Activated T-cell treated with anti-CD3 and anti-CD28 coated beads, Interleukin-2, amount 50 U/mL, for 4 hours (primary cell): Measurements from ENCODE around the gene BPGM. TPM values are rescaled to one million over a fixed set of nuclear protein-coding genes. Genes with fewer than 3 reads are reported as not detected.
"Not testable (repeated sequence)": the region's sequence is repeated elsewhere in the genome, so short reads cannot be mapped to it uniquely, and the experiment has no call there.

Experiments used
- ATAC-seq, 2 donors: fragments of 200-7000 bp; cut with Tn5 transposase; one replicate each; pipeline ENCODE4 v1.10.0; 2021
- DNase-seq: peaks from one replicate; pipeline ENCODE4 v3.0.0-alpha.2; 2020
- H3K27me3 Mint-ChIP-seq: one replicate; pipeline ENCODE4 v1.8.0; 2021; ENCODE audit warnings: low read depth, mixed read lengths
- H3K36me3 Mint-ChIP-seq: one replicate; pipeline ENCODE4 v1.8.0; 2022; ENCODE audit warnings: mixed read lengths; ENCODE audit not compliant: insufficient read depth
- H3K4me1 Mint-ChIP-seq: one replicate; pipeline ENCODE4 v1.8.0; 2021; ENCODE audit warnings: low read depth, mixed read lengths
- H3K4me3 Mint-ChIP-seq: one replicate; pipeline ENCODE4 v1.8.0; 2021; ENCODE audit warnings: mild to moderate bottlenecking, moderate library complexity, mixed read lengths
- H3K9me3 Mint-ChIP-seq: one replicate; pipeline ENCODE4 v1.8.0; 2021; ENCODE audit warnings: mixed read lengths
- total RNA-seq, 3 donors: library from RNA; stranded (reverse); gene quantifications; one replicate each; pipeline ENCODE4 v1.2.1, GENCODE V29; 2021

Gene BPGM
- total RNA-seq, 3 donors from 2014 or later: 12.5 to 14.7 (median 13.4) TPM

- no peak overlapping the region for H3K4me3 Mint-ChIP-seq
- DNase-seq (no peak), ATAC-seq (peak in 1 of 2 donors; percentile 20)
- no peaks in the 10 kb centered on the region for H3K27me3 Mint-ChIP-seq
- peaks cover 29% of the 10 kb centered on the region for H3K4me1 Mint-ChIP-seq
- peaks cover 9% of the 10 kb centered on the region for H3K9me3 Mint-ChIP-seq
- peaks cover 5% of the 10 kb centered on the region for H3K36me3 Mint-ChIP-seq
Measured at GRCh38 chr7:134640842-134641715, 5.6 kb upstream of the BPGM start.

- not testable (repeated sequence) for H3K9me3 Mint-ChIP-seq, H3K4me3 Mint-ChIP-seq, ATAC-seq, H3K27me3 Mint-ChIP-seq, H3K36me3 Mint-ChIP-seq, DNase-seq
- peaks cover 21% of the 10 kb centered on the region for H3K4me1 Mint-ChIP-seq
Measured at GRCh38 chr7:134641981-134642380, 4.7 kb upstream of the BPGM start.

GRCh38 chr7:134643131-134643530 lies 3.5 kb upstream of the BPGM start:
- H3K4me3 Mint-ChIP-seq: no peak overlapping the region
- peaks cover 16% of the 10 kb centered on the region for H3K4me1 Mint-ChIP-seq
- peaks cover 2% of the 10 kb centered on the region for H3K36me3 Mint-ChIP-seq
- H3K9me3 Mint-ChIP-seq: peaks cover 9% of the 10 kb centered on the region
- ATAC-seq: no peak
- no peaks in the 10 kb centered on the region for H3K27me3 Mint-ChIP-seq
- no peak for DNase-seq

DNA sequence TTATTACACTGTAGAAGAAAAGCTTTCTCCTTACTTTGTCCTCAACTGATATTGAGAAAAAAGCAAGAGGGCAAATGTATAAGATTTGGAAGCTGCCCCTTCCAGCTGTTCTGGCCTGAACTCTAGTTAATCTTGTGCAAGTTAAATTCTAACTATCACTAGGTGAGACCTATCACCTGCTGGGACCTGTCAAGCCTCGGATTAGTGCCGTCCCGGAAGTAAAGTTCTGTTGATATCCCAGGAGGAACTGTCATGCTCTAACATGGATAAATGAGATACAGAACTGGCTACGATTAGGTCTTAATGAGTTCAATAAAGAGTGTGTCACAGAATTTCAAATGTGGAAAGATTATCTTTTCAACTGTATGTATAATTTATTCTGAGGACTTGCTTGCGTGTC lies 1.2 kb upstream of the BPGM start:
- Mint-ChIP-seq H3K36me3 (peaks cover 9% of the 10 kb centered on the region), H3K4me3 (no peak overlapping the region), H3K9me3 (peaks cover 9% of the 10 kb centered on the region), H3K27me3 (no peaks in the 10 kb centered on the region), H3K4me1 (peaks cover 30% of the 10 kb centered on the region)
- DNase-seq (no peak), ATAC-seq (no peak)

DNA sequence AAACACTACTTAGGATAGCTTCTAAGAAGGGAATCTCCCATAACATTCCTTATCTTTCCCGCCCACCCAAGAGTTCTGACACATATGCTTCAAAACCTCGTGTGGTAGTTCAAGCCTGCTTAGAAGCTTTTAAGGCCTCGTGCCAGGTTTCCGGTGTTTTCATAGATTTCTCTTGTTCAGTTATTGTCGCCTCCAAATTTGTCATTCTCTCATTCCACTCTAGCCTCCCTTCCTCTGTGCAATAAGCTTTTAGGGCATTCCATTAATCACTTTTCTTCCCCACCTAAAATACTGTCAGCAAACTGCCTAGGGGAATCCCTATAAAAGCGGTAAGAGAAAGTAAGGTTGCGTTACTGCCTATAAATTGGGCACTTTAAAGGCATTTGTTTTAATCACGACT lies 718 bp upstream of the BPGM start:
- H3K4me1 Mint-ChIP-seq: peaks cover 27% of the 10 kb centered on the region
- no peaks in the 10 kb centered on the region for H3K27me3 Mint-ChIP-seq
- DNase-seq (no peak), ATAC-seq (no peak)
- peaks cover 9% of the 10 kb centered on the region for H3K9me3 Mint-ChIP-seq
- H3K36me3 Mint-ChIP-seq: peaks cover 9% of the 10 kb centered on the region
- H3K4me3 Mint-ChIP-seq: no peak overlapping the region

DNA sequence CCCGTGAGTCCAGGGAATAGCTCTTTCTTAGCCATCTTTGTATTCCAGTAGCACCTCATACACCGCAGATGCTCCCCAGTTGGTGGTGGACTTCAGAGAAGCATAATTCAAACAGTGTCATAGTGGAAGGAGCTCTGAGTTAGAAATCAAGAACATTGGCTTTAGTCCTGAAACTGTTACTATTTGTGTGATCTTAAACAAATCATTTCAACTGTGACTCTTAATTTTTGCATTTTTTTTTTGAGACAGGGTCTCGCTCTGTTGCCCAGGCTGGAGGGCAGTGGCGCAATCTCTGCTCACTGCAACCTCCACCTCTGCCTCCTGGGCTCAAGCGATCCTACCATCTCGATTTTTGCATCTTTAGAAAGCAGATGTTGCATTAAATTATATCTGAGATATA lies 1.8 kb downstream of the BPGM start:
- peaks cover 16% of the 10 kb centered on the region for H3K36me3 Mint-ChIP-seq

DNA sequence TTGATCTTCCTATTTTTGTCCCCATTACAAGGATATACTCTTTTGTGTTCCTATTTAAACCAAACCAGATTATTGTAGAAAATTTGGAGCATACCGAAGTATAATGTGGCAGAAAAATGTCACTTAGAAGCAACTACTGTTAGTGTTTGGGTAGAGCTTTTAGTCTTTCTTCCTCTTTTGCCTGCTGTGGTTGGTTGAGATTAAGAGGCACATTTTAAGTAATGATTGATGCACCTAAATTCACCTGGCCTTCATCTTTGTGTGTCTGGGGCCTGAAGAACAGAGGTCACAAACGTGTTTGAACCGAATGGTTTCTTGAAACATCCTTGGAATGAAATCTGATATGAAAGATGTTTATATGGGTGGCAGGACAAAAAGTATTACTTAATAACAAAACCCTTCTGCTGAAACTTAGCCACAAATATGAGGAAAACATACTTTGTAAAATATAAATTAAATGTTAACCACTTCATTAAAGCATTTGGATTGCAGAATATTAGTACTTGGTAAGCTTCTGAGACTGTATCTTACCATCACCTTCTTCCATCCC lies 2.6 kb downstream of the BPGM start:
- peaks cover 20% of the 10 kb centered on the region for H3K36me3 Mint-ChIP-seq
- H3K4me3 Mint-ChIP-seq: no peak overlapping the region
- ATAC-seq (no peak), DNase-seq (no peak)
- no peaks in the 10 kb centered on the region for H3K27me3 Mint-ChIP-seq
- H3K4me1 Mint-ChIP-seq: peaks cover 41% of the 10 kb centered on the region
- H3K9me3 Mint-ChIP-seq: no peaks in the 10 kb centered on the region

More for the DNA sequence above, 1.8 kb downstream of the BPGM start:
- DNase-seq: no peak
- Mint-ChIP-seq H3K9me3 (no peaks in the 10 kb centered on the region), H3K27me3 (no peaks in the 10 kb centered on the region), H3K4me3 (no peak overlapping the region), H3K4me1 (peaks cover 36% of the 10 kb centered on the region)
- ATAC-seq: no peak

DNA sequence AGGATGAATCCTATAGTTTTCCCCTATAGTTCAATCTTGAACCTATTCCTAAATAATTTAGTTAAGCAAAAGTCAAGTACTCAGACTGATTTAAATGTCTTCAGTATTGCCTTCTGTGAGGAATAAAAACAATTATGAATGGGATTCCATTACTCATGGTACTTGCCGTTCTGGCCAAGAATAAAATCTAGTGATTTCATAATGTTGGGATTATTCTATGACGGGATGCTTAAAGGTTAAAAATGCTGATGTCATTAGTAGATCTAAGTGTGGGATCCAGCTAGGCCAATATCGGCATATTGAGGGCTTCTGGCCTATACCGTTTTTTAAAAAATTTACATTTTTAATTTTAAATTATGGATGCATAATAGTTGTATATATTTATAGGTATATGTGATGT lies 5.3 kb downstream of the BPGM start:
- H3K4me3 Mint-ChIP-seq: no peak overlapping the region
- H3K36me3 Mint-ChIP-seq: peaks cover 37% of the 10 kb centered on the region
- peaks cover 4% of the 10 kb centered on the region for H3K9me3 Mint-ChIP-seq
- no peak for ATAC-seq
- DNase-seq: no peak
- no peaks in the 10 kb centered on the region for H3K27me3 Mint-ChIP-seq
- peaks cover 50% of the 10 kb centered on the region for H3K4me1 Mint-ChIP-seq

DNA sequence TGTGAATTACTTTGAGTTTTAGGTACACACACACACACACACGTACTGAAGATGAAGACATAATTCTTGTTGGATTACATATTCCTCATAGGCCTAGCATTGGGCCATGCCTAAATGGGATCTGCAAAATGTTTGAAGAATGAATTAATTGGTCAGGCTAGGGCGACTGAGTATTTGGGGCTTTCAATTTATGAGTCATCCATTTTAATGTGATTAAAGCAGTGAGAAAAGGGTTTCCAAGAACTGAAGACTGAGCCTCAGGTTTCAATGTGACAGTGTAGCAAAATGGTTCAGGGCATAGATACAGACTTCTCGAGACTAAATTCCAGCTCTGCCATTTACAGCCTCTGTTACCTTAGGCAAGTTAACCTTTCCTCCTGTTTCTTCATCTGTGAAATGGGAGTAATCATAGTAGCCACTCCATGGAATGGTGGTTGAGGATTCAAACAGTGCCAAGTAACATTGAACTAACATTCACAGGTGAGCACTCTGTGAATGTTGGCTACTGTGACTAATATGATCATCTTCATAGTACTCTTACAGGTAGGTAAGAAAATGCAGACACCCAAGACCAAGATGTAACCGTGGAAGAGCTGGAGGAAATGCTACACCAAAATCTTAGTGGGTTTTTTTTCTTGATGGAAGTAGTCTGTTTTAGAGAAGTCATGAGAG lies 7.6 kb downstream of the BPGM start:
- no peak overlapping the region for H3K4me3 Mint-ChIP-seq
- peaks cover 48% of the 10 kb centered on the region for H3K4me1 Mint-ChIP-seq
- ATAC-seq: peak; percentile 75 to 93

DNA sequence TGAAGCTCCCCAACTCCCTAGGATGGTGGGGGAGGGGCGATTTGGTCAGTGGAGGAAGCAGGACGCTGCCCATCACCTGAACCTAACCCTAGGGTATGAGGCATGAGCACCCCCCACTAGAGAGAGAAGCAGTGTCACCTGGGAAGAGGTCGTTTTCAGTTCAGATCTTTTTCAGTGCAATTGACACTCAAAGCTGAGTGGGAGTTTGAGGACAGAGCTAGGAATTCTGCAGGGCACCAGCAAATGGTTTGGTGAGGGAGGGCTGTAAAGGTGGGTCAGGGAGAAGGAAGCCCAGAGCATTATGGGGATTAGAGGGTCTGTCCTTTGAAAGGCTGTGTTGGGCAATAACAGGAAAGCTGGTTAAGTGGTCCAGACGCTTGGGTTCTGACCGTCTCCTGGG lies 10.9 kb downstream of the BPGM start:
- no peak overlapping the region for H3K4me3 Mint-ChIP-seq
- ATAC-seq (no peak), DNase-seq (no peak)
- peaks cover 40% of the 10 kb centered on the region for H3K4me1 Mint-ChIP-seq
- peaks cover 4% of the 10 kb centered on the region for H3K9me3 Mint-ChIP-seq
- H3K36me3 Mint-ChIP-seq: peaks cover 58% of the 10 kb centered on the region
- no peaks in the 10 kb centered on the region for H3K27me3 Mint-ChIP-seq

More for the DNA sequence above, 7.6 kb downstream of the BPGM start:
- H3K9me3 Mint-ChIP-seq: peaks cover 4% of the 10 kb centered on the region
- H3K36me3 Mint-ChIP-seq: peaks cover 44% of the 10 kb centered on the region
- no peaks in the 10 kb centered on the region for H3K27me3 Mint-ChIP-seq
- no peak for DNase-seq

- ATAC-seq (no peak), DNase-seq (no peak)
- Mint-ChIP-seq H3K4me1 (peaks cover 18% of the 10 kb centered on the region), H3K4me3 (no peak overlapping the region), H3K36me3 (peaks cover 57% of the 10 kb centered on the region), H3K27me3 (no peaks in the 10 kb centered on the region), H3K9me3 (peaks cover 4% of the 10 kb centered on the region)
Measured at GRCh38 chr7:134660242-134660785, 13.7 kb downstream of the BPGM start.

DNA sequence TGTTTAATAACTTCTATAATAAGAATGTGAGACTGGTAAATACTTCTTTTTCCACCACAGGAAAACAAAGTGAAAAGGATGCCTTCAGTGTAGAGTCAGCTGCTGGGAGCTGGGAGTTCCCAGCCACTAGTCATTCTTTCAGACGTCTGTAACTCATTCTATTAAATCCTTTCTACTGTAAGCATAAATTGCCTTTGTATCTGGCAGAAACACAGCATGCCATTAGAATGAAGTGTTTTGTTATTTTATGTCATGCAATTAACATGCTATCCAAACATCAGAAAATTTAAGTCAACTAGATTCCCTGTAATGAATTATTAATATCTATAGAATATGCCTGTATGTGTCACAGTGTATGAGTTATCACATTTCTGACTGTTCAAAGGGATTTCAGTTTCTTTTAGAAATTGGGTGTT lies 14.3 kb downstream of the BPGM start:
- Mint-ChIP-seq H3K4me3 (no peak overlapping the region), H3K27me3 (no peaks in the 10 kb centered on the region), H3K36me3 (peaks cover 54% of the 10 kb centered on the region), H3K9me3 (peaks cover 4% of the 10 kb centered on the region), H3K4me1 (peaks cover 18% of the 10 kb centered on the region)
- ATAC-seq (peak; percentile 48 to 66), DNase-seq (no peak)

DNA sequence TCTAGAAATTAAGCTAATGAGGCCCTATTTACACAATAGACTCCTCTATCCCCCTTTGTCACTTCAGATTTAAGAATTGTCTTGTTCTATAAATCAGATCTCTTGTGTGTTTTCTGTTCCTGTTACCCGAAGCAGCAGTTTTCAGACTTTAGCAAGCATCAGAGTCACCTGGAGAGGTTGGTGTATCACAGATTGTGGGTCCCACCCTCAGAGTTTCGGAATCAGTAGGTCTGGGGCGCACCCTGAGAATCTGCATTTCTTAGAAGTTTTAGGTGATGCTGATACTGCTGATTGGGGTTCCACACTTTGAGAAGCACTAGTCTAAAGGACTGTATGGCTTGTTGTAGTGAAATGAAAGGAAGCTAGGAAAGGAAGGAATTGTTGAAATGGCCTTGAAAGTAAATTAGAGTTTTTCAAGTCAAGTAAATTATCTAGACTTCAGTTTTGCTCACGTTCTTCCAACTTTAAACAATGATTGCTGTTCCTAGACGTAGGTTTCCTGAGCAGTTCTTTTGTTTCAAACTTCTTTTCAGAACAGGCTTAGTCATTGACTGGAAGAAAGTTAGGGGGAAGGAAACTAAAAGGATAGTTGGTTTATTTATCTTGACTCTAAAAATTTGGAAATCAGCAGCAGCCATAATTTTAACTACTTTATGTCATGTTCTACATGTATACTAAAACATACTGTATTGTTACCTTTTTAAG lies 15.7 kb downstream of the BPGM start:
- Mint-ChIP-seq H3K27me3 (no peaks in the 10 kb centered on the region), H3K4me1 (peaks cover 24% of the 10 kb centered on the region), H3K9me3 (no peaks in the 10 kb centered on the region), H3K4me3 (no peak overlapping the region), H3K36me3 (peaks cover 51% of the 10 kb centered on the region)
- DNase-seq: no peak
- ATAC-seq: no peak

- peaks cover 51% of the 10 kb centered on the region for H3K36me3 Mint-ChIP-seq
- H3K4me1 Mint-ChIP-seq: peaks cover 26% of the 10 kb centered on the region
- no peak for DNase-seq
- H3K27me3 Mint-ChIP-seq: no peaks in the 10 kb centered on the region
- no peak for ATAC-seq
- H3K4me3 Mint-ChIP-seq: no peak overlapping the region
- H3K9me3 Mint-ChIP-seq: no peaks in the 10 kb centered on the region
Measured at GRCh38 chr7:134662871-134663205, 16.2 kb downstream of the BPGM start.
